NCI-H187 (cell line): Measurements from ENCODE around the gene SEC22A.

Experiments used
- DNase-seq, 2 experiments: peaks; one replicate each; lab custom pipeline; 2025; lab: John Stamatoyannopoulos, UW

The SEC22A gene

GRCh38 chr3:123263941-123264340 lies 62.2 kb downstream of the SEC22A start:
- no peak for DNase-seq

- no peak for DNase-seq
Measured at GRCh38 chr3:123267821-123268220, 66.1 kb downstream of the SEC22A start.

GRCh38 chr3:123270818-123271217 lies 69.1 kb downstream of the SEC22A start:
- DNase-seq, result no peak

- no peak for DNase-seq
Measured at GRCh38 chr3:123271466-123272159, 69.9 kb downstream of the SEC22A start.

- DNase-seq, result no peak
Measured at GRCh38 chr3:123272547-123272946, 70.8 kb downstream of the SEC22A start.

- no peak for DNase-seq
Measured at GRCh38 chr3:123275691-123276090, 73.9 kb downstream of the SEC22A start.

GRCh38 chr3:123276346-123277006 lies 74.7 kb downstream of the SEC22A start:
- no peak for DNase-seq

- DNase-seq, result no peak
Measured at GRCh38 chr3:123277106-123277505, 75.4 kb downstream of the SEC22A start.

GRCh38 chr3:123278446-123278845 lies 76.7 kb downstream of the SEC22A start:
- DNase-seq, result no peak

GRCh38 chr3:123279121-123279520 lies 77.4 kb downstream of the SEC22A start:
- DNase-seq, result no peak

- DNase-seq, result no peak
Measured at GRCh38 chr3:123281406-123281805, 79.7 kb downstream of the SEC22A start.

- DNase-seq, result no peak
Measured at GRCh38 chr3:123281929-123282328, 80.2 kb downstream of the SEC22A start.

GRCh38 chr3:123282461-123282860 lies 80.7 kb downstream of the SEC22A start:
- no peak for DNase-seq

GRCh38 chr3:123283074-123283473 lies 81.3 kb downstream of the SEC22A start:
- DNase-seq, result no peak

- no peak for DNase-seq
Measured at GRCh38 chr3:123283657-123284398, 82.1 kb downstream of the SEC22A start.

- DNase-seq, result no peak
Measured at GRCh38 chr3:123284399-123285010, 82.8 kb downstream of the SEC22A start.

- no peak for DNase-seq
Measured at GRCh38 chr3:123285066-123285465, 83.3 kb downstream of the SEC22A start.

- DNase-seq, result no peak
Measured at GRCh38 chr3:123285479-123285878, 83.7 kb downstream of the SEC22A start.

- no peak for DNase-seq
Measured at GRCh38 chr3:123285931-123286307, 84.2 kb downstream of the SEC22A start.

GRCh38 chr3:123286308-123287023 lies 84.7 kb downstream of the SEC22A start:
- no peak for DNase-seq

GRCh38 chr3:123287051-123287961 lies 85.6 kb downstream of the SEC22A start:
- no peak for DNase-seq
